ENCODE measurements around the gene SKOR2. TPM values are rescaled to one million over a fixed set of nuclear protein-coding genes. Genes with fewer than 3 reads are reported as not detected.

SKOR2 gene
- total and polyA plus RNA-seq, 2 of the 4 experiments (the other 2 are of a cell fraction): not detected

GRCh38 chr18:47253101-47253654 is 1.7 kb upstream of the SKOR2 start:
- Histone ChIP-seq H3K4me3 (ENCODE audit: insufficient read depth, low read depth, low read length) (no peak overlapping the region), H2BK5ac (ENCODE audit: low read depth, low read length, poor library complexity, severe bottlenecking) (no peak overlapping the region), H3K56ac (ENCODE audit: extremely low read depth, insufficient read depth, low read length) (no peak overlapping the region), H4K8ac (ENCODE audit: low read depth in 2 of 2, low read length in 2 of 2) (no peak overlapping the region), H3K18ac (ENCODE audit: low read depth, low read length) (no peak overlapping the region), H3K9me3 (ENCODE audit: control insufficient read depth, insufficient read depth, low read length) (peaks cover 9% of the 10 kb centered on the region), H4K20me1 (ENCODE audit: insufficient read depth, low read length) (no peaks in the 10 kb centered on the region), H4K91ac (ENCODE audit: insufficient read depth, low read depth, low read length) (no peak overlapping the region), H2AK9ac (replicated peaks; ENCODE audit: low read depth, low read length, poor library complexity) (no peak overlapping the region), H3K9me1 (ENCODE audit: insufficient read depth, low read length) (no peaks in the 10 kb centered on the region), H3K4me2 (ENCODE audit: low read depth, low read length) (no peak overlapping the region), H3K4me1 (ENCODE audit: control insufficient read depth, insufficient read depth, low read length) (no peaks in the 10 kb centered on the region), H2AK5ac (ENCODE audit: low read depth, low read length) (no peak overlapping the region), H3K14ac (replicated peaks; ENCODE audit: low read depth, low read length) (no peak overlapping the region), H3K27ac (ENCODE audit: insufficient read depth, low read length) (no peak overlapping the region), H3K23ac (ENCODE audit: low read depth, low read length) (no peak overlapping the region), H3K79me1 (ENCODE audit: low read depth in 1 of 2, low read length in 2 of 2) (no peaks in the 10 kb centered on the region), H3K9ac (ENCODE audit: low read depth, low read length) (no peak overlapping the region), H4K5ac (ENCODE audit: low read depth, low read length) (no peak overlapping the region), H2BK20ac (ENCODE audit: low read depth, low read length) (no peak overlapping the region), H3K27me3 (ENCODE audit: control insufficient read depth, insufficient read depth, low read length) (peaks cover 56% of the 10 kb centered on the region), H3K36me3 (ENCODE audit: control insufficient read depth, insufficient read depth, low read length) (no peaks in the 10 kb centered on the region), H3K4ac (ENCODE audit: low read depth, low read length) (no peak overlapping the region), H2BK15ac (ENCODE audit: low read depth, low read length) (no peak overlapping the region), H2BK120ac (ENCODE audit: low read depth, low read length) (no peak overlapping the region), H2AFZ (replicated peaks; ENCODE audit: low read length, poor library complexity) (no peak overlapping the region)
- in situ Hi-C loops (cut with MboI; ENCODE audit: low sequenced_read_pairs): no loop called here
- DNase-seq (no peak), ATAC-seq (ENCODE audit: low read depth) (no peak)
- dilution Hi-C loops (cut with HindIII; ENCODE audit: low sequenced_read_pairs, unreplicated experiment): no loop called here
- 0% methylated on average over 1 of the region's 11 CpGs; no CpG with 5 or more reads in 1 of the 2 experiments for WGBS, 2 experiments (ENCODE audit: extremely low coverage in 2 of 2, insufficient read length in 1 of 2)
- TF ChIP-seq CEBPB (IDR thresholded peaks at IDR 0.05; ENCODE audit: low read depth, low read length) (no peak), RCOR1 (IDR thresholded peaks at IDR 0.05; ENCODE audit: insufficient replicate concordance, low read length) (no peak), USF2 (IDR thresholded peaks at IDR 0.05; ENCODE audit: low read depth, low read length) (no peak), FOS (IDR thresholded peaks at IDR 0.05; ENCODE audit: low read depth, low read length) (no peak), POLR2A (IDR thresholded peaks at IDR 0.05; ENCODE audit: low read depth, low read length) (no peak), BHLHE40 (IDR thresholded peaks at IDR 0.05; ENCODE audit: low read depth, low read length) (no peak), SMC3 (IDR thresholded peaks at IDR 0.05; ENCODE audit: low read depth, low read length) (no peak)
- BruUV-seq (replicated peaks): no TSS peak
- ChIA-PET POLR2A (ENCODE audit: unreplicated experiment) (no interaction called here), CTCF (no interaction called here)
- intact Hi-C loops (cut with micrococcal nuclease): no loop called here

Data from IMR-90 (cell line).